T-cell (primary cell): ENCODE measurements around the gene C4orf51. TPM values are rescaled to one million over a fixed set of nuclear protein-coding genes. Genes with fewer than 3 reads are reported as not detected.

Experiments
- ATAC-seq, 4 experiments: fragments of 200-7000 bp in 3 of 4; fragments of 150-1000 bp in 1 of 4; cut with Tn5 transposase; replicated peaks in 1 of 4; 1 replicate in 3 of 4; 2 replicates in 1 of 4; pipeline ENCODE4 v1.10.0; 2021; ENCODE audit warnings: moderate library complexity in 3 of 4, mild to moderate bottlenecking in 2 of 4, moderate number of reproducible peaks in 1 of 4
- CTCF ChIA-PET, 2 donors: fragments of 300-600 bp; sonication (Branson Sonifier 250); formaldehyde crosslinking; loops; one replicate each; lab custom pipeline; 2022; ENCODE audit warnings: antibody characterized with exemption in 2 of 2; lab: Charles Lee
- POLR2A ChIA-PET, 2 donors: fragments of 300-600 bp; sonication (Branson Sonifier 250); formaldehyde crosslinking; loops; one replicate each; lab custom pipeline; 2022; ENCODE audit warnings: antibody characterized with exemption in 2 of 2; lab: Charles Lee
- DNase-seq, 35 experiments: peaks; one replicate each; pipeline versions ENCODE4 v3.0.0 to v3.0.0-alpha.2; 2013 to 2023
- H3K27ac ChIP-seq: one replicate; pipeline ENCODE4 v1.5.1; 2013; ENCODE audit warnings: low read length
- H3K27me3 ChIP-seq, 2 experiments: replicated peaks in 1 of 2; 1 replicate in 1 of 2; 2 replicates in 1 of 2; pipeline versions ENCODE4 v1.6.1 to v1.7.0; 2013; ENCODE audit warnings: low read length in 1 of 2, mixed read lengths in 1 of 2; ENCODE audit not compliant: control insufficient read depth in 2 of 2, insufficient read depth in 2 of 2; ENCODE audit errors: extremely low read depth in 1 of 2
- H3K36me3 ChIP-seq, 2 donors: 1 replicate in 1 of 2; 2 replicates in 1 of 2; pipeline versions ENCODE4 v1.6.1 to v1.7.0; 2013; ENCODE audit warnings: low read length in 1 of 2; ENCODE audit not compliant: control insufficient read depth in 2 of 2, insufficient read depth in 1 of 2; ENCODE audit errors: extremely low read depth in 1 of 2
- H3K4me1 ChIP-seq, 2 experiments: 1 replicate in 1 of 2; 2 replicates in 1 of 2; pipeline versions ENCODE4 v1.6.1 to v1.7.0; 2013; ENCODE audit warnings: low read length in 2 of 2, mixed read lengths in 1 of 2; ENCODE audit not compliant: insufficient read depth in 2 of 2, control insufficient read depth in 1 of 2; ENCODE audit errors: extremely low read depth in 1 of 2
- H3K4me3 ChIP-seq, 2 donors: 1 replicate in 1 of 2; 2 replicates in 1 of 2; pipeline versions ENCODE4 v1.5.1 to v1.7.0; 2013; ENCODE audit warnings: mild to moderate bottlenecking in 2 of 2, low read length in 1 of 2, moderate library complexity in 1 of 2; ENCODE audit not compliant: control insufficient read depth in 1 of 2; ENCODE audit errors: extremely low read depth in 1 of 2
- H3K9me3 ChIP-seq: 2 replicates; pipeline ENCODE4 v1.7.0; 2013
- H3K27ac Mint-ChIP-seq, 2 donors: one replicate each; pipeline ENCODE4 v1.8.0; 2020 to 2021; ENCODE audit warnings: mild to moderate bottlenecking in 2 of 2, mixed read lengths in 2 of 2
- H3K27me3 Mint-ChIP-seq, 2 donors: one replicate each; pipeline ENCODE4 v1.8.0; 2021 to 2022; ENCODE audit warnings: mixed read lengths in 2 of 2
- H3K36me3 Mint-ChIP-seq: one replicate; pipeline ENCODE4 v1.8.0; 2021; ENCODE audit warnings: mixed read lengths
- H3K4me1 Mint-ChIP-seq, 3 donors: one replicate each; pipeline ENCODE4 v1.8.0; 2020 to 2022; ENCODE audit warnings: mixed read lengths in 3 of 3, mild to moderate bottlenecking in 1 of 3
- H3K4me3 Mint-ChIP-seq, 3 donors: one replicate each; pipeline ENCODE4 v1.8.0; 2020 to 2022; ENCODE audit warnings: mild to moderate bottlenecking in 3 of 3, mixed read lengths in 3 of 3, moderate library complexity in 3 of 3
- H3K9me3 Mint-ChIP-seq, 3 donors: one replicate each; pipeline ENCODE4 v1.8.0; 2020 to 2022; ENCODE audit warnings: mixed read lengths in 3 of 3
- WGBS: methylation state at CpG from one replicate; pipeline ENCODE4 v1.1.5; 2013; ENCODE audit warnings: missing lambda C conversion rate; ENCODE audit not compliant: insufficient coverage; 5-methylcytosine and 5-hydroxymethylcytosine counted together
- total RNA-seq, 35 experiments: library from RNA in 6 of 35; stranded (reverse) in 6 of 35; fragments of 120-200 nt in 1 of 35; gene quantifications; one replicate each; pipeline versions ENCODE4 v1.2.1 to v1.2.4 and lab custom pipeline; 2013 to 2026

Gene C4orf51
- total RNA-seq, 5 donors from 2014 or later (not counting 1 experiment from before 2014, with no cell fraction given) = not detected

DNA sequence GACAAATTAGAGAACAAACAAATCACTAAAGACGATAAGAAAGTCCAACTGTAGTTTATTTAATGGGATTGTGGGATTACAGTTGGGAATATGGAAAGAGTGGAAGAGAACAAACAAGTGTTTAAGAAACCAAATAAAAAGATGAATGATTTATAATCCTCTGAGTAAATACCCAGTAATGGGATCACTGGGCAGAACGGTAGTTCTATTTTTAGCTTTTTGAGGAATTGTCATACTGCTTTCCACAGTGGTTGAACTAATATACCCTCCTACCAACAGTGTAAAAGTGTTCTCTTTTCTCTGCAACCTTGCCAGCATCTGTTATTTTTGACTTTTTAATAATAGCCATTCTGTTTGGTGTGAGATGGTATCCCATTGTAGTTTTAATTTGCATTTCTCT is 15.0 kb downstream of the C4orf51 start:
- no CpG with 5 or more reads among the region's 2 CpGs for WGBS

GRCh38 chr4:145697332-145697731 is 17.4 kb downstream of the C4orf51 start:
- ATAC-seq (no peak), DNase-seq (no peak)
- CTCF ChIA-PET = no interaction called here
- H3K27ac Mint-ChIP-seq = no peak overlapping the region
- no CpG with 5 or more reads among the region's 2 CpGs for WGBS
- H3K4me1 Mint-ChIP-seq = no peaks in the 10 kb centered on the region
- no peaks in the 10 kb centered on the region for H3K36me3 ChIP-seq
- H3K36me3 Mint-ChIP-seq = no peaks in the 10 kb centered on the region
- H3K27me3 Mint-ChIP-seq = peaks cover 3 to 7% of the 10 kb centered on the region in 2 donors
- no peak overlapping the region for H3K27ac ChIP-seq
- no peak overlapping the region for H3K4me3 Mint-ChIP-seq
- no peak overlapping the region for H3K4me3 ChIP-seq
- no peaks in the 10 kb centered on the region for H3K4me1 ChIP-seq
- POLR2A ChIA-PET = no interaction called here
- H3K9me3 ChIP-seq = no peaks in the 10 kb centered on the region
- H3K9me3 Mint-ChIP-seq = peaks cover 0 to 3% (median 0%) of the 10 kb centered on the region in 3 donors
- no peaks in the 10 kb centered on the region for H3K27me3 ChIP-seq

More for the DNA sequence above, 15.0 kb downstream of the C4orf51 start:
- H3K9me3 ChIP-seq = no peaks in the 10 kb centered on the region
- no peak for DNase-seq
- Mint-ChIP-seq H3K9me3 (peaks cover 0 to 6% (median 0%) of the 10 kb centered on the region in 3 donors), H3K4me3 (no peak overlapping the region), H3K36me3 (no peaks in the 10 kb centered on the region), H3K27ac (no peak overlapping the region), H3K27me3 (peaks cover 3% of the 10 kb centered on the region in 2 donors), H3K4me1 (no peaks in the 10 kb centered on the region)
- no peaks in the 10 kb centered on the region for H3K4me1 ChIP-seq
- no peak overlapping the region for H3K27ac ChIP-seq
- H3K27me3 ChIP-seq = no peaks in the 10 kb centered on the region
- CTCF ChIA-PET = no interaction called here
- no peak overlapping the region for H3K4me3 ChIP-seq
- POLR2A ChIA-PET = no interaction called here
- ATAC-seq = no peak
- no peaks in the 10 kb centered on the region for H3K36me3 ChIP-seq

GRCh38 chr4:145698507-145698906 is 18.6 kb downstream of the C4orf51 start:
- Mint-ChIP-seq H3K4me3 (no peak overlapping the region), H3K4me1 (no peaks in the 10 kb centered on the region), H3K27me3 (peaks cover 3 to 7% of the 10 kb centered on the region in 2 donors), H3K36me3 (no peaks in the 10 kb centered on the region), H3K27ac (no peak overlapping the region), H3K9me3 (peaks cover 0 to 3% (median 0%) of the 10 kb centered on the region in 3 donors)
- H3K27ac ChIP-seq = no peak overlapping the region
- ATAC-seq (no peak), DNase-seq (no peak)
- H3K4me3 ChIP-seq = no peak overlapping the region
- no peaks in the 10 kb centered on the region for H3K4me1 ChIP-seq
- H3K36me3 ChIP-seq = no peaks in the 10 kb centered on the region
- no CpG with 5 or more reads among the region's 2 CpGs for WGBS
- no peaks in the 10 kb centered on the region for H3K9me3 ChIP-seq
- POLR2A ChIA-PET = no interaction called here
- CTCF ChIA-PET = no interaction called here
- H3K27me3 ChIP-seq = no peaks in the 10 kb centered on the region

DNA sequence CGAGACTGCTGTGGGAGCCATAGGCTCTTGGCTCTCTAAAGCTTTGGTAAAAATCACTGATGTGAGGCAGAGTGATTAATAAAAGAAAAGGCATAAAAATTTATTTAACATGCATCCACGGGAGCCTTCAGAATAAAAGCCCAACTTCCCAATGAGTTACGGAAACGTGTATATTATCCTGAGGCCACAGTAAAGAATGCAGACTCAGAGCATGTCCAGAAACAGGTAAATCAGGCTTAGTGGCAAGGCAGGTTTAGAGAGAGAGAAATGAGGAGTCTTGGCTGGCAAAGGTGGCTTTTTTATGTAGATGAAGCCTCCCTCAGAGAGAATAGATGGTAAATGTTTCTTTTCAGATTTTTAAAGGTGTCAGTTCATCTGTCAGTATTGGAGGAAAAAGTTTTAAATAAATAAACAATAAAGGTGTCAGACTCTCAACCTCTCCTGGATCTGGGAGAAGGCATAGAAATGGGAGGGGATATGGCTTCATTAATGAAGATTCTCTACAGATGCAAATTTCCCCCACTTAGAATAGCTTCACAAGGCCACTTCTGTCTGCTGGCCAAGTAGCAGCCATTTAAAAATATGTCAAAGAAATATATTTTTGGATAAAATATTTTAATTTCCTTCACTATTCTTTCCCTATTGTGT is 24.0 kb downstream of the C4orf51 start:
- H3K27ac Mint-ChIP-seq = no peak overlapping the region
- DNase-seq (no peak), ATAC-seq (no peak)
- H3K4me1 ChIP-seq = no peaks in the 10 kb centered on the region
- peaks cover 3 to 7% of the 10 kb centered on the region in 2 donors for H3K27me3 Mint-ChIP-seq
- H3K36me3 Mint-ChIP-seq = no peaks in the 10 kb centered on the region
- H3K9me3 ChIP-seq = no peaks in the 10 kb centered on the region
- no peak overlapping the region for H3K4me3 ChIP-seq
- POLR2A ChIA-PET = no interaction called here
- 100% methylated on average over 3 of the region's 4 CpGs for WGBS
- peaks cover 0 to 5% (median 0%) of the 10 kb centered on the region in 3 donors for H3K9me3 Mint-ChIP-seq
- no peaks in the 10 kb centered on the region for H3K36me3 ChIP-seq
- CTCF ChIA-PET = no interaction called here
- H3K27me3 ChIP-seq = peaks cover 0 to 3% of the 10 kb centered on the region in 2 experiments
- H3K27ac ChIP-seq = no peak overlapping the region
- H3K4me3 Mint-ChIP-seq = no peak overlapping the region
- no peaks in the 10 kb centered on the region for H3K4me1 Mint-ChIP-seq

DNA sequence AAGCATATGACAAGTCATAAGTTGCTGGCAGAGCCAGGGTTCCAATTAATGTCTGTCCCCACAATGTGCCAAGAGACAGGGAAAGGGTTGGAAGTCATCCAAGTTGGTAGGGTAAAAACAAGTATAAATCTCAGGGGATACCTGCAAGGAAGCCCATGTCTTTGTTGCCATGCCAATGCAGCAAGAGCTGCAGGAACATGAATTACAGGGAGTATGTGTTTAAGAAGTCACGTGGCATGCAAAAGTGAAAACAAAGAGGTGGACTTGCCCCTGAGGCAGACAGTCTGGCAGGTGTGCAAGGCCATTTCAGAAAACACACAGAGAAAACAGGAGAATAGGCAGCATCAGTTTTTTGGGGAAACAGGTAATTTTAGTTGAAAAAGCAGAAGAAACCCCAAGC is 29.4 kb downstream of the C4orf51 start:
- DNase-seq (no peak), ATAC-seq (no peak)
- Mint-ChIP-seq H3K27ac (no peak overlapping the region), H3K4me3 (no peak overlapping the region), H3K4me1 (no peaks in the 10 kb centered on the region), H3K9me3 (peaks cover 7 to 27% (median 12%) of the 10 kb centered on the region in 3 donors), H3K36me3 (no peaks in the 10 kb centered on the region), H3K27me3 (peaks cover 3 to 4% of the 10 kb centered on the region in 2 donors)
- peaks cover 2% of the 10 kb centered on the region for H3K9me3 ChIP-seq
- 82% methylated on average over 1 of the region's 1 CpG for WGBS
- H3K36me3 ChIP-seq = no peaks in the 10 kb centered on the region
- H3K4me1 ChIP-seq = no peaks in the 10 kb centered on the region
- H3K27ac ChIP-seq = no peak overlapping the region
- ChIA-PET CTCF (no interaction called here), POLR2A (no interaction called here)
- H3K27me3 ChIP-seq = peaks cover 0 to 3% of the 10 kb centered on the region in 2 experiments
- H3K4me3 ChIP-seq = no peak overlapping the region

DNA sequence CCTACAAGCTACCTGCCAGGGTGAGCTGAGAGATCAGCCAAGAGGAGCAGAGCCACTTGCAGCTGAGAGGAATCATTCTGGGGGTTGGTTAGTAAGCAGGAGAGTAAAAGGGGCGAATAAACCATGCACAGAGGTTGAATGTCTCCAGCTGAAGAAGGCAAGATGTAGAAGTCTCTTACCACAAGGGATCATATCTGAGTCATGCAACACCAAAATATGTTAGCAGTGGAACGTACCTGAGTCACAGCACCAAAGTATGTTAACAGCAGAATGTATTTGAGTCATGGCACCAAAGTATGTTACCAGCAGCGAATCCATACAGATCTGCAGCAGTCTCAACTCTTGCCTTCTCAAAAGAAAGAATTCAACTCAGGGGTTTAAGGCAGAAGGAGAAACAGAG is 29.9 kb downstream of the C4orf51 start:
- DNase-seq (no peak), ATAC-seq (no peak)
- H3K9me3 Mint-ChIP-seq = peaks cover 7 to 27% (median 12%) of the 10 kb centered on the region in 3 donors
- no peaks in the 10 kb centered on the region for H3K4me1 ChIP-seq
- peaks cover 2% of the 10 kb centered on the region for H3K9me3 ChIP-seq
- ChIA-PET CTCF (no interaction called here), POLR2A (no interaction called here)
- H3K36me3 ChIP-seq = no peaks in the 10 kb centered on the region
- no peak overlapping the region for H3K4me3 Mint-ChIP-seq
- peaks cover 3 to 4% of the 10 kb centered on the region in 2 donors for H3K27me3 Mint-ChIP-seq
- no peak overlapping the region for H3K27ac Mint-ChIP-seq
- WGBS = no CpG with 5 or more reads among the region's 3 CpGs
- no peaks in the 10 kb centered on the region for H3K36me3 Mint-ChIP-seq
- peaks cover 0 to 4% of the 10 kb centered on the region in 2 experiments for H3K27me3 ChIP-seq
- no peak overlapping the region for H3K27ac ChIP-seq
- no peak overlapping the region for H3K4me3 ChIP-seq
- H3K4me1 Mint-ChIP-seq = no peaks in the 10 kb centered on the region
